ENCODE measurements around the gene ZNF638.

DNA sequence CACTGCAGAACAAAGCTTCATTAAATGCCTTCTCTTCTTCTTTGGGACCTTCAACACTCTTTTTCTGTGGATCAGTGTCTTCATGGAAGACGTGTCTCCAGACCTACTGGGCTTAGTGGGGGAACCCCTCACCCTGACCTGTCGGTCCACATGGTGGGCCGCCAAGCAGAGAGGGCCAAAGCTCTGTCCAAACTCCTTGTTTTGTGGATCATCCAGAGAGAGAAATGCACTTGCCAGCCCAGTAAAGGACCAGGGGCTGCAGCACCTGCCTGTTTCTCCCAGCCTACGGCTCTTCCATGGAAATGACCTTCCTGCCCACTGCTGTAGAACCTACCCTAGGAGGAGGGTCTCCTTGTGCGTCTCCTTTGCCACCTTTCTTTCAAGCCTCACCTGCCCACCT lies 147.7 kb downstream of the ZNF638 start:
- TF ChIP-seq YY1 (IDR thresholded peaks at IDR 0.05; ENCODE audit: insufficient read depth, insufficient read length), result no peak
- no peak for TF ChIP-seq ZNF274 (IDR thresholded peaks at IDR 0.05; ENCODE audit: low read depth, low read length)
- TF ChIP-seq SUZ12 (IDR thresholded peaks at IDR 0.05; ENCODE audit: extremely low read depth, insufficient read depth, insufficient read length), result no peak

Data from NT2/D1 (cell line).